Measurements from ENCODE around the gene CDK10.
"Not testable (repeated sequence)": the region's sequence is repeated elsewhere in the genome, so short reads cannot be mapped to it uniquely, and the experiment has no call there.

CDK10 gene

GRCh38 chr16:89695875-89696669, 9.6 kb downstream of the CDK10 start:
- Histone ChIP-seq H3K27ac (no peak overlapping the region), H3K9me3 (ENCODE audit: low read depth, low read length) (no peaks in the 10 kb centered on the region), H3K9ac (ENCODE audit: insufficient read length) (no peak overlapping the region), H3K4me3 (no peak overlapping the region), H3K36me3 (ENCODE audit: insufficient read depth, low read length) (peaks cover 2% of the 10 kb centered on the region; the same call in 1 of the 2 replicates)
- TF ChIP-seq EZH2 (IDR thresholded peaks at IDR 0.05): no peak
- no peak for TF ChIP-seq POLR2AphosphoS5 (IDR thresholded peaks at IDR 0.05; ENCODE audit: borderline replicate concordance, low read depth, low read length)
- no peak for TF ChIP-seq FOXP2 (optimal IDR thresholded peaks at IDR 0.05; ENCODE audit: control extremely low read depth, extremely low read length, insufficient read depth)
- DNase-seq (ENCODE audit: low read depth, low spot score): no peak

DNA sequence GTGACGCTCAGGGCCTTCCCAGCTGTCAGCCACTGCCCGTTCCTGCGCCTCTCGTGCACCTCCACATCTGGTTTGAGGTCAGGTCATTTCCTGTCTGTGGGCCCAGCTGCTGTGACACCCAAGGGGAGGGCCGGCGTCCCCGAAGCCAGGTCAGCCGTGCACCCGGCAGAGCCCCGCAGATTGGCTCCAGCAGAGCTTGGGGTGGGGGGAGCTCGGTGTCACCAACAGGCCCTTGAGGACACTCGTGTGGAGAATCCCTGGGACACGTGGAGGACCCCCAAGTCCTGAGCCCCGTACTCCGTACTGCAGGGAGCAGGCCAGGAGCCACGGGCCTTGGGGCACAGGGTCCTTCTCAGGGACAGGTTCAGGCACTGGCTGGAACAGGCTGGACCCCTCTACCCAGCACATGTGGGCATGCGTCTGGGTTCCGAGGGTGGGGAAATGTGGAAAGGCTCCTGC, 10.2 kb downstream of the CDK10 start:
- TF ChIP-seq FOXP2 (optimal IDR thresholded peaks at IDR 0.05; ENCODE audit: control extremely low read depth, extremely low read length, insufficient read depth) (no peak), POLR2AphosphoS5 (IDR thresholded peaks at IDR 0.05; ENCODE audit: borderline replicate concordance, low read depth, low read length) (peak; percentile 30; the same call in 1 of the 2 replicates)
- no peak for DNase-seq (ENCODE audit: low read depth, low spot score)
- H3K27ac ChIP-seq: no peak overlapping the region
- no peak overlapping the region for H3K4me3 ChIP-seq
- no peaks in the 10 kb centered on the region for H3K9me3 ChIP-seq (ENCODE audit: low read depth, low read length)
- H3K36me3 ChIP-seq (ENCODE audit: insufficient read depth, low read length): peaks cover 2% of the 10 kb centered on the region; the same call in 1 of the 2 replicates
- no peak overlapping the region for H3K9ac ChIP-seq (ENCODE audit: insufficient read length)

DNA sequence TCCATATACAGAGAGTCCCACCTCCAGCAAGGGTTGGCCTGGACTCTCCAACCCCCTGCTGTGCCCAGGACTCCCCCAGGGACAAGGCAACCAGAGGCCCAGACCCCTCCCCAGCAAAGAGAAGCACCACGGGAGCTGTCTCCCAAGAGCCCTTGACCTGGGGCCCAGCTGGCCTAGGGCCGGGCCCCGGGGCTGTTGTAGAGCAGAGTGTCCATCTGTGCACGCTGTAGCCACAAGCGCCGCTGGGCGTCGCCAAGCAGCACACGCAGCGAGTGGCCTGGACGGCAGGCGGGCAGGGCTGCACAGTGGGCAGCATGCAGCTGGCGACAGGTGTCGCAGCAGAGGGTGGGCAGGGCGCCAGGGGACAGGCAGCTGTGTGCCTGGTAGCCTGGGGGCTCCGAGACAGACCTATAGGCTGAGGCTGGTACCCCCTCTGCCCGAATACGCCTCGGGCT, 10.7 kb downstream of the CDK10 start:
- H3K36me3 ChIP-seq (ENCODE audit: insufficient read depth, low read length): peaks cover 2% of the 10 kb centered on the region; the same call in 1 of the 2 replicates
- TF ChIP-seq POLR2AphosphoS5 (IDR thresholded peaks at IDR 0.05; ENCODE audit: borderline replicate concordance, low read depth, low read length): no peak
- no peak for TF ChIP-seq FOXP2 (optimal IDR thresholded peaks at IDR 0.05; ENCODE audit: control extremely low read depth, extremely low read length, insufficient read depth)
- no peak for TF ChIP-seq EZH2 (IDR thresholded peaks at IDR 0.05)
- no peak for DNase-seq (ENCODE audit: low read depth, low spot score)

GRCh38 chr16:89697616-89698331, 11.3 kb downstream of the CDK10 start:
- Histone ChIP-seq H3K9ac (ENCODE audit: insufficient read length) (no peak overlapping the region), H3K9me3 (ENCODE audit: low read depth, low read length) (no peaks in the 10 kb centered on the region), H3K4me3 (no peak overlapping the region), H3K27ac (no peak overlapping the region), H3K36me3 (ENCODE audit: insufficient read depth, low read length) (peaks cover 2% of the 10 kb centered on the region; the same call in 1 of the 2 replicates)
- no peak for DNase-seq (ENCODE audit: low read depth, low spot score)
- no peak for TF ChIP-seq POLR2AphosphoS5 (IDR thresholded peaks at IDR 0.05; ENCODE audit: borderline replicate concordance, low read depth, low read length)
- no peak for TF ChIP-seq EZH2 (IDR thresholded peaks at IDR 0.05)
- TF ChIP-seq FOXP2 (optimal IDR thresholded peaks at IDR 0.05; ENCODE audit: control extremely low read depth, extremely low read length, insufficient read depth): no peak

More for the DNA sequence above, 10.7 kb downstream of the CDK10 start:
- Histone ChIP-seq H3K4me3 (no peak overlapping the region), H3K9ac (ENCODE audit: insufficient read length) (no peak overlapping the region), H3K27ac (no peak overlapping the region), H3K9me3 (ENCODE audit: low read depth, low read length) (no peaks in the 10 kb centered on the region)

DNA sequence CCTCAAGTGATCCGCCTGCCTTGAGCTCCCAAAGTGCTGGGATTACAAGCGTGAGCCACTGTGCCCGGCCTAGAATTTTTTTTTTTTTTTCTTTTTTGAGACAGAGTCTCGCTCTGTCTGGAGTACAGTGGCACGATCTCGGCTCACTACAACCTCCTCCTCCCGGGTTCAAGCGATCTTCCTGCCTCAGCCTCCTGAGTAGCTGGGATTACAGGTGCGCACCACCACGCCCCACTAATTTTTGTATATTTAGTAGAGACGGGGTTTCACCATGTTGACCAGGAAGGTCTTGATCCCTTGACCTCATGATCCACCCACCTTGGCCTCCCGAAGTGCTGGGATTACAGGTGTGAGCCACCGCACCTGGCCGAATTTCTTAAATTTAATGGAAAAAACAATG, 12.2 kb downstream of the CDK10 start:
- H3K27ac ChIP-seq; H3K4me3 ChIP-seq; H3K9ac ChIP-seq (ENCODE audit: insufficient read length); H3K36me3 ChIP-seq (ENCODE audit: insufficient read depth, low read length); H3K9me3 ChIP-seq (ENCODE audit: low read depth, low read length); DNase-seq (ENCODE audit: low read depth, low spot score): not testable (repeated sequence)

GRCh38 chr16:89699629-89700099, 13.2 kb downstream of the CDK10 start:
- peak overlapping the region; percentile 79 for H3K4me3 ChIP-seq
- DNase-seq (ENCODE audit: low read depth, low spot score); H3K36me3 ChIP-seq (ENCODE audit: insufficient read depth, low read length); H3K9me3 ChIP-seq (ENCODE audit: low read depth, low read length); H3K27ac ChIP-seq; H3K9ac ChIP-seq (ENCODE audit: insufficient read length): not testable (repeated sequence)

DNA sequence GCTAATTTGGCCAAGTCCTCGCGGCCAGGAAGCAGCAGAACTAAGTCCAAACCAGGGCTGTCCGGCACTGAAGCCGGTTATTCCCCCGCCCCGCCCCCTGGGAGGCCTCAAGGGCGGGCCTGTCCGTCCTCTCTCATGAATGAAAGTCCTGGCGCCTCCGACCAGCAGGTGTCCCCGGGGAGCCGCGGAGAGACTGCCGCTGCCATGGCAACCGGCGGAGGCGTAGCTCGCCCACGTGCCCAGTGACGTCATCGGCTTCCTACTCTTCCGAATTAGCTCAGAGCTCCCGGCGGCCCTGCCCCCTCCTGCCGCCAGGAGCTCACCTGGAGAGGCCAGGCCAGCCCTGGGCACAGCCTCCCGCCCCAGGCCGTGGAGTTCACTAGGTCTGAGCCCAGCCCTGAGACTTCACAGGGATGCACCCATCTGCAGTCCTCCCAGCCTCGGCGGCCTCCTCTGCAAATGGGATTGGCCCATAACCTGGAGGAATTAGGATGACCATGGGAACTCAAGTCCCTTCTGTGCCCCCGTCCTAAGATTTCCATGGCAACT, 13.7 kb downstream of the CDK10 start:
- H3K27ac ChIP-seq: no peak overlapping the region
- peak overlapping the region; percentile 79 for H3K4me3 ChIP-seq
- H3K9ac ChIP-seq (ENCODE audit: insufficient read length): no peak overlapping the region
- TF ChIP-seq POLR2AphosphoS5 (IDR thresholded peaks at IDR 0.05; ENCODE audit: borderline replicate concordance, low read depth, low read length) (no peak), FOXP2 (optimal IDR thresholded peaks at IDR 0.05; ENCODE audit: control extremely low read depth, extremely low read length, insufficient read depth) (no peak), EZH2 (IDR thresholded peaks at IDR 0.05) (no peak)
- no peak for DNase-seq (ENCODE audit: low read depth, low spot score)
- H3K9me3 ChIP-seq (ENCODE audit: low read depth, low read length): no peaks in the 10 kb centered on the region
- no peaks in the 10 kb centered on the region for H3K36me3 ChIP-seq (ENCODE audit: insufficient read depth, low read length)

DNA sequence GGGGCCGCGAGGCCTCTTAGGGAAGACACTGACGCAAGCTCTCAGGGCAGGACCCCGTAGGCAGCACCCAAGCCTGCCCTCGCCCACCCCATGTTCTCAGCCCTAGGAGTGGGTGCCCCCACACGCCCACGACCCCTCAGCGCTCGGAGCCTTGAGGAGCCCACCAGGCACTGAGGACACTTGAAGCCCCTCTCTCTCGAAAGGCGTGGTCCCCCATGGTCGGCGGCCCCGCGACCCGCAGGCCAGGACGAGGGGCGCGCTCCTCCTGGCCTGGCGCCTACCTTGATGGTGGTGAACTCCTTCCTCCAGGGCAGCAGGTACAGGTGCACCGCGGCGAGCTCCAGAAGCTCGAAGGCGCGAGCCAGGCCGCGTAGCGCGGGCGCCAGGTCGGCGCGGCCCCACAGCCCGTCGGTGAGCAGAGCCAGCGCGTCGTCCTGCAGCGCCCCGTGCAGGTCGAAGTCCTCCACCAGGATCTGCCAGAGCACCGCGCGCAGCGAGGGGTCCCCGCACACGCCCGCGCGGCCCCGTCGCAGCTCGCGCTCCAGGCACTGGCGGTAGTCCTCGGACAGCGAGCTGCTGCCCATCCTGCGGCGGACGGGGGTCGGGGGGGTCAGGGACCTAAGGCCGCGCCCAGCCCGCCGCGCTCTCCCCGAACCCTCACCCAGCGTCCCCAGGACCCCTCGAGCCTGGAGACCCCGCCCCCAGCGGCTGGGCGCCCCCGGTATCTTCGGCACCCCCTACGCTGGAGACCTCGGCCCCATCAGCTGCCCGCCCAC, 14.3 kb downstream of the CDK10 start:
- TF ChIP-seq FOXP2 (optimal IDR thresholded peaks at IDR 0.05; ENCODE audit: control extremely low read depth, extremely low read length, insufficient read depth) (no peak), POLR2AphosphoS5 (IDR thresholded peaks at IDR 0.05; ENCODE audit: borderline replicate concordance, low read depth, low read length) (no peak), EZH2 (IDR thresholded peaks at IDR 0.05) (no peak)
- H3K36me3 ChIP-seq (ENCODE audit: insufficient read depth, low read length): no peaks in the 10 kb centered on the region
- DNase-seq (ENCODE audit: low read depth, low spot score): no peak
- peak overlapping the region; percentile 79 for H3K4me3 ChIP-seq
- H3K9me3 ChIP-seq (ENCODE audit: low read depth, low read length): no peaks in the 10 kb centered on the region
- H3K9ac ChIP-seq (ENCODE audit: insufficient read length): peak overlapping the region; percentile 20
- H3K27ac ChIP-seq: no peak overlapping the region

Data from SK-N-MC (cell line).